Measurements from ENCODE around the gene SAMMSON. TPM values are rescaled to one million over a fixed set of nuclear protein-coding genes. Genes with fewer than 3 reads are reported as not detected.

SAMMSON gene
- total and polyA plus RNA-seq, 9 of the 15 experiments (the other 6 are each of a cell fraction or from before 2014, with no cell fraction given) = 0.65 to 4.4 (median 1.9) TPM

- no peak for FAIRE-seq
- CTCF ChIA-PET (ENCODE audit: low intra/inter-chr PET ratio) = no interaction called here
- ATAC-seq = no peak
Observed at GRCh38 chr3:70010346-70010745, 10.8 kb downstream of the SAMMSON start.

More at GRCh38 chr3:70010346-70010745, 10.8 kb downstream of the SAMMSON start:
- intact Hi-C loops (cut with micrococcal nuclease) = no loop called here
- H3K9me3 ChIP-seq (replicated peaks; ENCODE audit: control insufficient read depth, insufficient read depth, low read depth, low read length) = no peaks in the 10 kb centered on the region
- H3K79me2 ChIP-seq (ENCODE audit: control insufficient read depth, insufficient read depth, low read length) = no peaks in the 10 kb centered on the region
- no peak overlapping the region for H3K27ac ChIP-seq (ENCODE audit: extremely low read depth, low read depth, low read length)
- in situ Hi-C loops (cut with MboI) = no loop called here
- H3K9ac ChIP-seq (ENCODE audit: insufficient read depth in 1 of 2, low read depth in 2 of 2, low read length in 2 of 2) = no peak overlapping the region
- H4K20me1 ChIP-seq (replicated peaks; ENCODE audit: control insufficient read depth, insufficient read depth, low read length) = no peaks in the 10 kb centered on the region
- H3K36me3 ChIP-seq (ENCODE audit: control insufficient read depth, insufficient read depth, low read length) = no peaks in the 10 kb centered on the region
- WGBS (ENCODE audit: insufficient coverage, low coverage, missing lambda C conversion rate) = 12% methylated on average over 2 of the region's 2 CpGs
- H3K4me1 ChIP-seq (replicated peaks in 1 of 2; ENCODE audit: control insufficient read depth in 2 of 2, insufficient read depth in 2 of 2, low read length in 2 of 2) = no peaks in the 10 kb centered on the region
- no peak for DNase-seq (ENCODE audit: extremely low read depth in 1 of 4, low spot score in 3 of 4)
- TF ChIP-seq PREB (CRISPR knock-in tag; IDR thresholded peaks at IDR 0.05) (no peak), IRF2 (CRISPR knock-in tag; IDR thresholded peaks at IDR 0.05) (no peak), ZNF280A (IDR thresholded peaks at IDR 0.05; ENCODE audit: low read depth, partially characterized antibody) (no peak), RFX7 (CRISPR knock-in tag; IDR thresholded peaks at IDR 0.05) (no peak), EP400 (IDR thresholded peaks at IDR 0.05) (no peak), THRA (IDR thresholded peaks at IDR 0.05) (no peak), RBM39 (optimal IDR thresholded peaks at IDR 0.05; ENCODE audit: low read depth, low read length) (no peak), U2AF1 (optimal IDR thresholded peaks at IDR 0.05; ENCODE audit: low read depth, low read length) (no peak)
- no peak overlapping the region for H3K4me2 ChIP-seq (ENCODE audit: insufficient read depth, low read length)
- BruUV-seq (replicated peaks) = no TSS peak
- POLR2A ChIA-PET = no interaction called here
- H3K4me3 ChIP-seq = no peak overlapping the region
- H3K9me1 ChIP-seq (ENCODE audit: control insufficient read depth, insufficient read depth, low read length) = no peaks in the 10 kb centered on the region
- no peaks in the 10 kb centered on the region; a peak in 1 of 5 replicates for H3K27me3 ChIP-seq (ENCODE audit: control insufficient read depth in 2 of 2, insufficient read depth in 2 of 2, low read length in 2 of 2)
- no peak overlapping the region for H2AFZ ChIP-seq (ENCODE audit: low read depth, low read length)

Data from K562 (cell line).